GM20000 (cell line): Measurements from ENCODE around the gene ATG13.

Source experiments
- DNase-seq: peaks from one replicate; pipeline ENCODE4 v3.0.0; 2012; ENCODE audit warnings: low spot score
- CTCF ChIP-seq: IDR thresholded peaks from 2 replicates; pipeline ENCODE4 v1.5.1; 2012; ENCODE audit warnings: mild to moderate bottlenecking, control low read depth; ENCODE audit errors: extremely low read depth, missing control alignments

The ATG13 gene

GRCh38 chr11:46625406-46625805, 8.1 kb downstream of the ATG13 start:
- no peak for DNase-seq
- TF ChIP-seq CTCF = no peak

GRCh38 chr11:46628961-46629360, 11.6 kb downstream of the ATG13 start:
- no peak for TF ChIP-seq CTCF
- no peak for DNase-seq

GRCh38 chr11:46630237-46630636, 12.9 kb downstream of the ATG13 start:
- no peak for DNase-seq
- no peak for TF ChIP-seq CTCF

GRCh38 chr11:46631676-46632075, 14.3 kb downstream of the ATG13 start:
- no peak for TF ChIP-seq CTCF

GRCh38 chr11:46632502-46632901, 15.1 kb downstream of the ATG13 start:
- DNase-seq = no peak
- TF ChIP-seq CTCF = no peak

More at GRCh38 chr11:46631676-46632075, 14.3 kb downstream of the ATG13 start:
- no peak for DNase-seq

GRCh38 chr11:46633291-46634217, 16.2 kb downstream of the ATG13 start:
- no peak for TF ChIP-seq CTCF
- no peak for DNase-seq

- no peak for DNase-seq
- TF ChIP-seq CTCF = no peak
Measured at GRCh38 chr11:46635557-46636139, 18.3 kb downstream of the ATG13 start.
